Measurements from ENCODE around the gene PINLYP. TPM values are rescaled to one million over a fixed set of nuclear protein-coding genes. Genes with fewer than 3 reads are reported as not detected.

PINLYP gene
- total RNA-seq, 4 donors from 2014 or later = 3.3 to 11.7 (median 6.0) TPM

DNA sequence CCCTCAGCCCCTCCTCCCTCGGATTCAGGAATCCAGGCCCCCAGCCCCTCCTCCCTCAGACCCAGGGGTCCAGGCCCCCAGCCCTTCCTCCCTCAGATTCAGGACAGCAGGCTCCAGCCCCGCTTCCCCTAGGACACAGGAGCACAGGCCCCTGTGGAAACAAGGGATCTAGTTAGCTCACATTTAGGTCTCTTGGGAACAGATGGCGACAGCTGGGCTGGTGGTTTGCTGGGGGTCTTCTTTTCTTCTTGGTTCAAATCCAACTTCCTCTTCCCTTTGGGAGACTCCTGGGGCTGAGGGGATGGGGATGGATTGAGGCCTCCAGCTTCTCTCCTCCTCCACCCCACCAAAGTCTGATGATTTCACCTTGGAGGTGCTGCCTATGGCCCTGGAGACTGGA lies 23.0 kb upstream of the PINLYP start:
- TF ChIP-seq, protein P1, sequence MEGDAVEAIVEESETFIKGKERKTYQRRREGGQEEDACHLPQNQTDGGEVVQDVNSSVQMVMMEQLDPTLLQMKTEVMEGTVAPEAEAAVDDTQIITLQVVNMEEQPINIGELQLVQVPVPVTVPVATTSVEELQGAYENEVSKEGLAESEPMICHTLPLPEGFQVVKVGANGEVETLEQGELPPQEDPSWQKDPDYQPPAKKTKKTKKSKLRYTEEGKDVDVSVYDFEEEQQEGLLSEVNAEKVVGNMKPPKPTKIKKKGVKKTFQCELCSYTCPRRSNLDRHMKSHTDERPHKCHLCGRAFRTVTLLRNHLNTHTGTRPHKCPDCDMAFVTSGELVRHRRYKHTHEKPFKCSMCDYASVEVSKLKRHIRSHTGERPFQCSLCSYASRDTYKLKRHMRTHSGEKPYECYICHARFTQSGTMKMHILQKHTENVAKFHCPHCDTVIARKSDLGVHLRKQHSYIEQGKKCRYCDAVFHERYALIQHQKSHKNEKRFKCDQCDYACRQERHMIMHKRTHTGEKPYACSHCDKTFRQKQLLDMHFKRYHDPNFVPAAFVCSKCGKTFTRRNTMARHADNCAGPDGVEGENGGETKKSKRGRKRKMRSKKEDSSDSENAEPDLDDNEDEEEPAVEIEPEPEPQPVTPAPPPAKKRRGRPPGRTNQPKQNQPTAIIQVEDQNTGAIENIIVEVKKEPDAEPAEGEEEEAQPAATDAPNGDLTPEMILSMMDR (IDR thresholded peaks at IDR 0.05; ENCODE audit: low read depth) = no peak

DNA sequence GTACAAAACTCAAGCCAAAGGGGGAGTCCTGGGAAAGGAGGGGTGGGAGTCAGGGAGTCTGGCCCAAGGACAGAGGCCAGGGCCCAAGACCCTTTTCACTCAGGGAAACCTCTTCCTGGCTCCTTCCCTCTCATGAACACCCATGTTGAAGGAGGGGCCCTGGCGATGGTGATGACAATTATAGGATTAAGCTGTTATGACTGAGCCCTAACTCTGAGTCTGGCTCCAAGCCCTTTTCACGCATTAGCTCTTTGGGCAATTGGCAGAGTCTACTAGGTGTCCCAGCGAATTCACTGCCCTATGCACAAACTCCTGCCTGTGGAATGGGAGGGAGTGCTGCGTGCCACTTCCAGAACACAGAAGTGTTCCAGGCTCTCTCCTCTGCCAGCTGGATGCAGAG lies 21.9 kb upstream of the PINLYP start:
- TF ChIP-seq, protein P1 (IDR thresholded peaks at IDR 0.05; ENCODE audit: low read depth) = no peak

DNA sequence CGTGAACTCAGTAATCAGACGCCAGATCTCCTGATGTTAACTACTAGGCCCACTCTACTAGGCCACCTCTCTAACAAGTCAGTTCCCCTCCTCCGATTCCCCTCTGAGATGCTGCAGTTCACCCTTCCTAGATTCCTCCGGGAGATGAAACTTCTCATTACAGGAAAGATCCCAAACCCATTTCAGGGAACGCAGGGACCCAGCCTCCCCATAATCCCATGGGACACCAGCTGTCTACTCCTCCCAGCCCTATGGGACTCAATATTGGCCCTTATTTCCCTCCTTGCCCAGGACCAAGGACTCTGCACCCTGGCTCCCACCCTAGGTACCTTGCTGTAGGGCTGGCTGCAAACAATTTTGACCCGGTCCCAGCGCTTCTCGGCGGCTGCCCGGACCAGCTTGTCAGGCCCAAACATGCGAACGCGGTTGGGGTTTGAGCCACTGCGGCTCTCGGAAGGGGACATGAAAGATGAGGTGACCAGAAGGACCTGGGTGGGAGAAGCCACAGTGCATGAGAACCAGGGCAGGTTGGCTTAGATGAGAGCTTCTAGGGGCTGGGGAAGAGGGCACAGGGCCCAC lies 21.2 kb upstream of the PINLYP start:
- TF ChIP-seq, protein P1 (IDR thresholded peaks at IDR 0.05; ENCODE audit: low read depth) = no peak

DNA sequence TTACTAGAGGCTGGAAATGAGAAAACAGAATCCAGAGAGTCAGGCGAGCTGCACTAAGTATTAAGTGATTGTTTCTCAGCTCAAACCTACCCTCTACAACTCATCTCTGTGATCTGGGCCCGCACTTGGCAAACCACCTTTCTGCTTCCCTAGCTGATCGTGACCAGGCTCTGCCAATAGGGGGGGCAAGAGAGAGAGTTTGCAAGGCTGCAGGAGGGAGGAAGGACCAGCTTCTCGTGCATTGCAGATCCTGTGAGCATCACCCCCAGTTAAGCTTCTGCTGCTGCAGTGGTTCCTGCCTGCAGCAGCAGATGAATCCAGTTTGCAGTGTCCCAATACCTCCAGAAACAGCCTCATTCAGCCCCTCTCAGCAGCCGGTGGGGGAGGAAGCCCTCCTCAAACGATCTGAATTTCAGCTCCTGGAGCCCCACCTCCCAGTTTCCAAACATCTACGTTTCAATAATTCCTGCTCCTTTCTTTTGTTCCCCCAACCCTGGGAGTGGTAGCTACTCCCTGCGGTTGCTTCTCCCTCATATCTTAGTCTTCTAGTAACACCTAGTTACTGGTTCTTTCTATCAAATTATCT lies 20.3 kb upstream of the PINLYP start:
- TF ChIP-seq, protein P1 (IDR thresholded peaks at IDR 0.05; ENCODE audit: low read depth) = no peak

DNA sequence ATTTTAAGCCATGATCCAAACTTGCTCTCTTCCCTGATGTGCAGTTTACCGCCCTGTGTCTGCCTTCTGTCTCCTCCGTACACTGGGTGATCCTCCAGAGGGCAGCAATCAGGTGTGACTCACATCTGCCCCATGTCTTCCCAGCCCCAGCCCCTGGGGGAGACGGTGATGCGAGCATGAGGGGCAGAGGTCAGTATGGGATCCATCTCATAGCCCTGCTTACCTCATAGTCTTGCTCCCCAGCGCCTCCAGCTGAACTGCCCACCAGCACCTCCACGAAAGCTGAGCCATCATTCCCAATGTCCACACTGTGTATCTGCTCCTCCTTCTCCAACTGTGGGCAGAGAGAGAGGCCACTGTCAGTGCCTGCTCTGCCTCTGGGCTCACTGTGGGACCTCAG lies 14.9 kb upstream of the PINLYP start:
- TF ChIP-seq, protein P1 (IDR thresholded peaks at IDR 0.05; ENCODE audit: low read depth) = no peak

DNA sequence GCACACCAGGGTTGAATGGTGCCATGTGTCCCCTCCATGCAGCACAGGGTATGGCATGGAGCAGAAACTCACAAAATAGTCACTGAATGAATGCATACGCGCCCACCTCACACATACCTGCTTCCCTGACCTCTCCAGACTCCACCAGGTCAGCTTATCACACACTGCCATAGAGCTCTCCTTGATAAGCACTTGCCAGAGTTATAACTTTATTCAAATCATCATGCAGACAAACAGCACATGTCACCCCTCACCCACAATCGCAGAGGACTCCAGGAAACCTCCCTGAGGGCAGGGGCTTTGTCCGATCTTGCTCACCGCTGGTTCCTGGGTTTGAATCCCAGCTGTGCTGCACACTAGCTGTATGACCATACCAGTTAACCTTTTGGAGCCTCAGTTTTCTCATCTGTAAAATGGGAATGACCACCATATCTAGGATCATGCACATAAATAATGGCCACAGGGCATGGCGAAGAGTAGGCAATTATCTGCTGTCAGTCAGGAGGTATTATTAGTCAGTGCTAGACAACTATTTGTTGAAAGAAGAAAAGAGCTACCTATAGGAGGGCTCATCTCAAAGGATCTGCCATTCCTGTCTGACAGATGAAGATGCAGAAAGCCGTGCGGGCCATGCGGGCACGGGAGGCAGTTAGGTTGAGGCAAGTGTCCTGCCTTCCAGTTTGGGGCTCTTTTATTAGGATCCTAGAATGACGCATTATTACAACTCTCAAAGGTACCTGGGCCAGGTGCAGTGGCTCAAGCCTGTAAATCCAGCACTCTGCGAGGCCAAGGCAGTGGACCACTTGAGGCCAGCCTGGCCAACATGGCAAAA lies 14.2 kb upstream of the PINLYP start:
- TF ChIP-seq, protein P1 (IDR thresholded peaks at IDR 0.05; ENCODE audit: low read depth) = no peak

DNA sequence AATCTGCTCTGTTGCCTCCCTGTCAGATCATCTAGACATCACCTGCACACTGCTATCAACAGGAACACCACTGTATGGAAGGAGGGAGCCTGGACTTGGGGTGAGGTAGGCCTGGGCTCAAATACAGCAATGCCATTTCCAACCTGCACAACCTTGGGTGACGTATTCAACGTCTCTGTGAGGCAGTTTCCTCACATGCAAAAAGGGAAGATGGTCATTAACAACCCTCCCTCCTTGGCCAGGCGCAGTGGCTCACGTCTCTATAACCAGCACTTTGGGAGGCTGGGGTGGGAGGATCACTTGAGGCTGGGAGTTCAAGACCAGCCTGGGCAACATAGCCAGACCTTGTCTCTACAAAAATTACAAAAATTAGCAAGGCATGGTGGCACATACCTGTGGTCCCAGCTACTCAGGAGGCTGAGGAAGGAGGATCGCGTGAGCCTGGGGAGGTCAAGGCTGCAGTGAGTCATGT lies 13.3 kb upstream of the PINLYP start:
- TF ChIP-seq, protein P1 (IDR thresholded peaks at IDR 0.05; ENCODE audit: low read depth) = no peak
